GM21526 (cell line): Measurements from ENCODE around the gene ZBTB1.
A peak's percentile ranks its signal among the peaks of the same experiment; 100 is the strongest.
"Not testable (repeated sequence)": the region's sequence is repeated elsewhere in the genome, so short reads cannot be mapped to it uniquely, and the experiment has no call there.

Experiments used
- ATAC-seq: cut with Tn5 transposase; IDR thresholded peaks from one replicate; pipeline ENCODE4 v1.9.1; 2021; ENCODE audit warnings: moderate library complexity; ENCODE audit not compliant: unreplicated experiment, low FRiP score

The ZBTB1 gene

DNA sequence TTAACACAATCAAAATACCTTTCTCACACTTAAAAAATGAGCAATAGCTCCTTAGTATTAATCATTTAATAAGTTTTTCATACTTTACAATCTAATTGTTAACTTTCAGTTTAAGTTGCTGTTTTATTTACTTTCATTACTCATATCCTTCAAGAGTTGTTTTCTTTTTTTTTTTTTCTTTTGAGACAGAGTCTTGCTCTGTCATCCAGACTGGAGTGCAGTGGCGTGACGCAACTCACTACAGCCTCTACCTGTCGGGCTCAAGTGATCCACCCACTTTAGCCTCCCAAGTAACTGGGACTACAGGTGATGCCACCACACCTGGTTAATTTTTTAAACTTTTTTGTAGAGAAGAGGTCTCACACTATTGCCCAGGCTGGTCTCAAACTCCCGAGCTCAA is 16.1 kb downstream of the ZBTB1 start:
- ATAC-seq = no peak

DNA sequence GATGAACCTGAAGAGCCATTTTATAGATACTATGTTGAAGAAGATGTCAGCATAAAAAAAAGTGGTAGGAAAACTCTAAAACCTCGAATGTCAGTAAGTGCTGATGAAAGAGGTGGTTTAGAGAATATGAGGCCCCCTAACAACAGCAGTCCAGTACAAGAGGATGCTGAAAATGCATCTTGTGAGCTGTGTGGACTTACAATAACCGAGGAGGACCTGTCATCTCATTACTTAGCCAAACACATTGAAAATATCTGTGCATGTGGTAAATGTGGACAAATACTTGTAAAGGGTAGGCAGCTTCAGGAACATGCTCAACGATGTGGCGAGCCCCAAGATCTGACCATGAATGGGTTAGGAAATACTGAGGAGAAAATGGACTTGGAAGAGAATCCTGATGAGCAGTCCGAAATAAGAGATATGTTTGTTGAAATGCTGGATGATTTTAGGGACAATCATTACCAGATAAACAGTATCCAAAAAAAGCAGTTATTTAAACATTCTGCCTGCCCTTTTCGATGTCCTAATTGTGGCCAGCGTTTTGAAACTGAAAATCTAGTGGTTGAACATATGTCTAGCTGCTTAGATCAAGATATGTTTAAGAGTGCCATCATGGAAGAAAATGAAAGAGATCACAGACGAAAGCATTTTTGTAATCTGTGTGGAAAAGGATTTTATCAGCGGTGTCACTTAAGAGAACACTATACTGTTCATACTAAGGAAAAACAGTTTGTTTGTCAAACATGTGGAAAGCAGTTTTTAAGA is 18.2 kb downstream of the ZBTB1 start:
- no peak for ATAC-seq

DNA sequence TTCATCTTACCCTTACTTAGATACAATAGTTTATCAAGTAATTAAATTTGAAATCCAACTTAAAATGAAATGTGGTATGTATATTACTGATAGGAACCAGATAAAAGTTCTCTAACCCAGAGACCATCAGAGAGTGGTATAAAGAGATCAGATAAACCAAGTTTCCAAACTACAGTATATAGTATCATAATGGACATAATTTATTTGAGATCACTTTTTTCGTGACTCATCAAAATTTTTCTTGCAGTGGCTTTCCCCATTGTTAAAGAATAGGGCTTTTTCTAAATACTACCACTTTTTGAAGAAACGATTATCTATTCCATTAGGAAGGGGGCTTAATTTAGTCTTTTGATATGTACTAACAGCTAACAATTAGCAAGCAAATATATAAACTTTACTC is 20.8 kb downstream of the ZBTB1 start:
- no peak for ATAC-seq

DNA sequence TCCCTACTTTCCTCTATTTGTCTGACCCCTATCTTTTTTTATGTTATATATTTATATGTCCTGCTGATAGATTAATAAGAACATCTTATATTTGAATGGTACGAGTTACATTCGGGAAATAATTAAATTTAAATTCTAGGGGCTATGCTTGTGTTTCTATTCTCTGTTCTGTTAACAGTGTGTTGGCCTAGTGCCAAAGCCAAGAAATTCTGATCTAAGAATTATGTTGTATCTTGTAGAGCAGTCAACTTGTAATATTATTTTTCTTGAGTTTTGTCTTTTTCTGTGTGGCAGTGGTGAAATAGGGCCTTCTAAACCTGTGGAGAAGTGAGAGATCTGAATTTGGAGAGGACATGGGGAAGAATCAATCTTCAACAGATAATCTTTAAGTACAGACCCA is 27.0 kb downstream of the ZBTB1 start:
- no peak for ATAC-seq

DNA sequence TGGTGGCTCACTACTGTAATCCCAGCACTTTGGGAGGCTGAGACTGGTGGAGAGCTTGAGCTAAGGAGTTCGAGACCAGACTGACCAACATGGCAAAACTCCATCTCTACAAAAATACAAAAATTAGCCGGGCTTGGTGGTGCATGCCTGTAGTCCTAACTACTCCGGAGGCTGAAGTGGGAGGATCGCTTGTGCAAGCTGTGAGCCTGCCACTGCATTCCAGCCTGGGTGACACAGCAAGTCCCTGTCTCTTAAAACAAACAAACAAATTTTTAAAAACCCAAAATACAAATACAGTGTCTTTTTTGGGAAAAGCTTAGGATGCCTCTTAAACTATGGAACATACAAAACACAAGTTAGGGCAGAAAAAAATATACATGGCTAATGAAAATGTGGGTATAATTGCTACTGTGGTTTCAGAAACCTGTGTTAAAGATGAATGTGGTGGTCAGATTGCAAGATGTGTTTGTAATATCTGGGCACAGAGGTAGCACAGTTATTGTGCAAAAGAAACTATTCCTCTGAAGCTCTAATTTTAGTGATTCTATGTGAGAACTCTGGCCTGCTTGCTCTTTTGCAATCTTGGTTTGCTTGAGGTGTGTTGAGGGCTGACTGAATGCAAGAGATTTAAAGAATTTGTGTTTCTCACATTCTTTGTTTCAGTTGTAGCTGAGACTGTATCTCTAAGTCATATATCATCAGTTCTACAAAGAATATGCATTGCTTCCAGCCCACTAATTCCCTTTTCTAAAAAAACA is 32.1 kb downstream of the ZBTB1 start:
- no peak for ATAC-seq

DNA sequence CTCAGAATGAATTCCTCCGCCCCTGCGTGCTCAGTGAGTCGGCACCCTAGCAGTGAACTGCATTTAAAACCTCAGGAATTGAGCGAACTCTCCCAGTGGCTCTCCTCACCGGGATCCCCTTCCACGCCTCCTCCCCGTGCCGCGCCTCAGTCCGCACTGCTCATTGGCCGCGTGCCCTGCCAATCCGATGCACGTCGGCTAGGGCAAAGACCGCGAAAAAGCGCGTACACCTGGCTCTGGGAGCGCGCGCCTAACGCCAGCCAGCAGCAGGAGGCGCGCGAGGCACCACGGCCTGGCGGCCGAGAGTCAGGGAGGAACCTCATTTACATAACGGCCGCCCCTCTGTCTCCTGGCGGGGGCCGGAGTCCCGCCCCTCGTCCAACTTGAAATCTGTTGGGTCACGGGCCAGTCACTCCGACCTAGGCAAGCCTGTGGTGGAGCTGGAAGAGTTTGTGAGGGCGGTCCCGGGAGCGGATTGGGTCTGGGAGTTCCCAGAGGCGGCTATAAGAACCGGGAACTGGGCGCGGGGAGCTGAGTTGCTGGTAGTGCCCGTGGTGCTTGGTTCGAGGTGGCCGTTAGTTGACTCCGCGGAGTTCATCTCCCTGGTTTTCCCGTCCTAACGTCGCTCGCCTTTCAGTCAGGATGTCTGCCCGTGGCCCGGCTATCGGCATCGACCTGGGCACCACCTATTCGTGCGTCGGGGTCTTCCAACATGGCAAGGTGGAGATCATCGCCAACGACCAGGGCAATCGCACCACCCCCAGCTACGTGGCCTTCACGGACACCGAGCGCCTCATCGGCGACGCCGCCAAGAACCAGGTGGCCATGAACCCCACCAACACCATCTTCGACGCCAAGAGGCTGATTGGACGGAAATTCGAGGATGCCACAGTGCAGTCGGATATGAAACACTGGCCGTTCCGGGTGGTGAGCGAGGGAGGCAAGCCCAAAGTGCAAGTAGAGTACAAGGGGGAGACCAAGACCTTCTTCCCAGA is 35.9 kb downstream of the ZBTB1 start, which contains the start of gene HSPA2:
Gene HSPA2, plus strand, starts transcription at position 534 of the 995 bp plus-strand sequence. Its CDS starts 109 bp downstream, at position 643.
- peak; percentile 91 for ATAC-seq

DNA sequence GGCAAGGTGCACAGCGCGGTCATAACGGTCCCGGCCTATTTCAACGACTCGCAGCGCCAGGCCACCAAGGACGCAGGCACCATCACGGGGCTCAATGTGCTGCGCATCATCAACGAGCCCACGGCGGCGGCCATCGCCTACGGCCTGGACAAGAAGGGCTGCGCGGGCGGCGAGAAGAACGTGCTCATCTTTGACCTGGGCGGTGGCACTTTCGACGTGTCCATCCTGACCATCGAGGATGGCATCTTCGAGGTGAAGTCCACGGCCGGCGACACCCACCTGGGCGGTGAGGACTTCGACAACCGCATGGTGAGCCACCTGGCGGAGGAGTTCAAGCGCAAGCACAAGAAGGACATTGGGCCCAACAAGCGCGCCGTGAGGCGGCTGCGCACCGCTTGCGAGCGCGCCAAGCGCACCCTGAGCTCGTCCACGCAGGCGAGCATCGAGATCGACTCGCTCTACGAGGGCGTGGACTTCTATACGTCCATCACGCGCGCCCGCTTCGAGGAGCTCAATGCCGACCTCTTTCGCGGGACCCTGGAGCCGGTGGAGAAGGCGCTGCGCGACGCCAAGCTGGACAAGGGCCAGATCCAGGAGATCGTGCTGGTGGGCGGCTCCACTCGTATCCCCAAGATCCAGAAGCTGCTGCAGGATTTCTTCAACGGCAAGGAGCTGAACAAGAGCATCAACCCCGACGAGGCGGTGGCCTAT is 36.8 kb downstream of the ZBTB1 start:
- ATAC-seq = no peak

DNA sequence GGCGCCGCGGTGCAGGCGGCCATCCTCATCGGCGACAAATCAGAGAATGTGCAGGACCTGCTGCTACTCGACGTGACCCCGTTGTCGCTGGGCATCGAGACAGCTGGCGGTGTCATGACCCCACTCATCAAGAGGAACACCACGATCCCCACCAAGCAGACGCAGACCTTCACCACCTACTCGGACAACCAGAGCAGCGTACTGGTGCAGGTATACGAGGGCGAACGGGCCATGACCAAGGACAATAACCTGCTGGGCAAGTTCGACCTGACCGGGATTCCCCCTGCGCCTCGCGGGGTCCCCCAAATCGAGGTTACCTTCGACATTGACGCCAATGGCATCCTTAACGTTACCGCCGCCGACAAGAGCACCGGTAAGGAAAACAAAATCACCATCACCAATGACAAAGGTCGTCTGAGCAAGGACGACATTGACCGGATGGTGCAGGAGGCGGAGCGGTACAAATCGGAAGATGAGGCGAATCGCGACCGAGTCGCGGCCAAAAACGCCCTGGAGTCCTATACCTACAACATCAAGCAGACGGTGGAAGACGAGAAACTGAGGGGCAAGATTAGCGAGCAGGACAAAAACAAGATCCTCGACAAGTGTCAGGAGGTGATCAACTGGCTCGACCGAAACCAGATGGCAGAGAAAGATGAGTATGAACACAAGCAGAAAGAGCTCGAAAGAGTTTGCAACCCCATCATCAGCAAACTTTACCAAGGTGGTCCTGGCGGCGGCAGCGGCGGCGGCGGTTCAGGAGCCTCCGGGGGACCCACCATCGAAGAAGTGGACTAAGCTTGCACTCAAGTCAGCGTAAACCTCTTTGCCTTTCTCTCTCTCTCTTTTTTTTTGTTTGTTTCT is 37.6 kb downstream of the ZBTB1 start:
- no peak for ATAC-seq

DNA sequence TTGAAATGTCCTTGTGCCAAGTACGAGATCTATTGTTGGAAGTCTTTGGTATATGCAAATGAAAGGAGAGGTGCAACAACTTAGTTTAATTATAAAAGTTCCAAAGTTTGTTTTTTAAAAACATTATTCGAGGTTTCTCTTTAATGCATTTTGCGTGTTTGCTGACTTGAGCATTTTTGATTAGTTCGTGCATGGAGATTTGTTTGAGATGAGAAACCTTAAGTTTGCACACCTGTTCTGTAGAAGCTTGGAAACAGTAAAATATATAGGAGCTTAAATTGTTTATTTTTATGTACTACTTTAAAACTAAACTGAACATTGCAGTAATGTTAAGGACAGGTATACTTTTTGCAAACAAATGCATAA is 38.2 kb downstream of the ZBTB1 start:
- no peak for ATAC-seq

DNA sequence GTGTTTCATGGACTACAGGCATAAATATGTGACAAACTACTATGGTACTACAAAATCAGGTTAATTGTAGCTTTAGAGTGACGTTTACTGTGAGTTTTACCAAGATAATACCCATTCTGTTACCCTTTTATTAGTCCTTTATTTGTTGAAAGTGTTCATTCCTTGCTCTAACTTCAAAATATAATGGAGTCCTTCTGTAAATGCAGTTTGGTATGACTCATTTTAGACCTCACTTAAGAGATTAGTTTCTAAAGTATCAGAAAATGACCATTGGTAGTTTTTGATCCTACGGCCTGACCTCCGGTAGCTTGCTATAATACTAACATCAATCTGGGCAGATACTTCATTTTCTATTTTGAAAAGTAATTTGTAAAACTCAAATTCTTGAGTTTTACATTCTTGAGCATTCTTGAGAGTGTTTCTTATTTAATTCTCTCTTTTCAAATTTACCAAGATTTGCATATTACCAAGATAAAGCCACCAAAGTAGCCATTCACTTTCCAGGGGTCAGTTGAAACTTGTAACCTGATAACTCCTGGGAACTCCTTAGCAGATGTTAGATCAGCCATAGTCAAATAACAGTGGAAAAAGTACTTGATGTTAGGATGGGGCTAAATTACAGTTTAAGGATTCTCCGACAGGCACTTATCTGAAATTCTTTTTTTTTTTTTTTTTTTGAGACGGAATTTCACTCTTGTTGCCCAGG is 40.2 kb downstream of the ZBTB1 start:
- no peak for ATAC-seq

DNA sequence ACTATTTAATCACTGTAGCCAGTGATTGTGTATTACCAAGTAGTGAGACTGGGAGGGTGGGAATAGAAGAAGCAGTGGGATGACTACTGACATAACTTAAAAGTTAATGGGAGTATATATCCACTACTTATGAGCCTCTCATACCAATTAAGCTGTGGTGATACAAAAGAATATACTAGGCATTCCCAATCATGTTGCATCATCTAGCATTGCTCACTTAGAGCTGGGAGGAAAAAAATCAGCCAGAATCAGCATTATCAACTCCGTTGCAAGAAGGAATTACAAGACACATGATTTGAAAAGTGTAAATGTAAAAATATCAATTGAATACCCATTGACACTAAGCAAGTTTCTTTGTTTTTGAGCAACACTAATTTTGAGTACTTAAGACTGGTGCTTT is 44.4 kb downstream of the ZBTB1 start:
- no peak for ATAC-seq

DNA sequence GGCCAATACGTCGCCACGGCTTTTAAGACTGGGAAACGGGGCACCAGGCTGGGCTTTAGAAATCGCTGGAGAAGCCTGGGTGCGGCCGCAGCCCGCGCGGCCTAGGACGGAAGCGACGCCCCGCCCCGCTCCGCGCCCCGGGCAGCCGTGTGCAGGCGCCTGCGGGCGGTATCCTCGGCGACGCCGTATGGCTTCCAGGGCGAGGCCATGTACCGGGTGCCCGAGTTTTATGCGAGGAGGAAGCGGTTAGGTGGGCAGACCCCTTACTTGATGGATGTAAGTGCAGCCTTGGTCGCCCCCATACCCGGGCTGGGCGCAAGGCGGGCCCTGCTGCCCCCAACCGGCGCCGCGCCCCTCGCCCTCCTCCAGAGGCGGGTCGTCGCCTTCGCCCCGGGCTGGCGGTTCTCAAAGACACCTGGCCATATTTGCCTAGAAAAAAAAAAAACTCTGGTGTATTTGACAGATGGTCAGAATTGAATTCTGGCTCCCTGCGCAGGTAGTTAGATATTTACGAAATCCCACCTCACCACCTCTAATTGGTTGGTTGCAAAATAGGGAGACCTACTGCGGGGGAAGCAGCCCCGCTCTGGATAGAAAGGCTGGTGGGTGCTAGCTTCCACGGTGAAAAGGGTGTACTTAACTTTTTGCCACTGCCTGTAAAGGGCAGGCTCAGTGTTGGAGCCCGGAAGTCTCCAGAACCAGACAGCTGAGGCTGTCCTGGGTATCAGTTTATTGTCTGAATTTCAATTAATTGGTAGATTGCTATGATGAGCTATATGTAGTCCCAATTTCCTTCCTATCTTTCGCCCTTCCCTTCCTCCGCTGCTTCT is 45.4 kb downstream of the ZBTB1 start, which contains the start of gene PPP1R36:
Gene PPP1R36, plus strand, starts transcription at position 171 of the 830 bp plus-strand sequence. Its CDS starts 37 bp downstream, at position 208.
- ATAC-seq = no peak

DNA sequence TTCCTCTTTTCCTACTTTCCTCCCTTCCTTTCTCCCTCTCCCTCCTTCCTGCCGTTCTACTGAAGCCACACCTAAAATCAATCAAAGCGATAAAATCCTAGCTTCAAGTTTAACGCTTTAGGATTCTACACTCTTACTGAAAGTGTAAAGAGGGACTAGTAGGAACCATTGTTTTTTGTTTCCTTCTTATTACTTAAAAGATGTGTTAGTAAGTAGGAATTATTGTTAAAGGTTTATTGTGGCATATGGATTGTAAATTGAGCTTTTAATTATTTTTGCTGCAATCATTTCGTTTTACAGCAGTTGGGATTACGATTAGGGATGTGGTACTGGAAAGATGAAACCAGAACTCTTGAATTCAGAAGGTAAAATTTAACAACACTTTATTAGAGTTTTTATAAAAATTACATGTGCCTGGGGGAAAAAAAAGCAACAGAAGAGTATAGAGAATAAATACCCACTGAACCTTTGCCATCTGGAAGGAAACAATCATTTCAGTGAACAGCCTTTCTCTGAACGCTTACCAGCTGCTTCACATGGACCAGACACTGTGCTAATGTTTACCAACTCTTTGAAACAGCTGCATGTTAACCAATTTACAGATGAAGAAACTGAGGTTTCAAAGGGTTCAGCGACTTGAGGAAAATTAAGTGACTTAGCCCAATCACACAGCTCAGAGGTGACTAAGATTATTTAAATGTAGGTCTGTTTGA is 46.2 kb downstream of the ZBTB1 start:
- no peak for ATAC-seq

DNA sequence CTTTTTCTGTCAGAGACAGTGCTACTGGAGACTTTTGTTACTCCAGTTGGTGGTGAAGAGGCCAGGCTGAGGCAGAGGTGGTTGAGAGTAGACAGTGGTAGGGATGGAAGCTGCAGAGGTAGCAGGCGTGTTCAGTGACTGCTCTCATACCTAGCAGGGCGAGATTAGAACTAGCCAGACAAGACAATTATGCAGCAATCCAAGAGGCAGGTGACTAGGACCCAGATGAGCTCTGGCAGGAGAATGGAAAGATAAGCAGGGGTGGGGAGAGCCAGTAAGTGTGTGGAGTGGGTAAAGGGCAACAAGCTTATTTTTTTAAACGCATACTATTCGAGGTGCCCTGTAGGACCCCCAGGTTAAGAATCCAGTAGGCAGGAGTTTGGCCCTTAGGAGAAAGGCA is 50.0 kb downstream of the ZBTB1 start:
- no peak for ATAC-seq

DNA sequence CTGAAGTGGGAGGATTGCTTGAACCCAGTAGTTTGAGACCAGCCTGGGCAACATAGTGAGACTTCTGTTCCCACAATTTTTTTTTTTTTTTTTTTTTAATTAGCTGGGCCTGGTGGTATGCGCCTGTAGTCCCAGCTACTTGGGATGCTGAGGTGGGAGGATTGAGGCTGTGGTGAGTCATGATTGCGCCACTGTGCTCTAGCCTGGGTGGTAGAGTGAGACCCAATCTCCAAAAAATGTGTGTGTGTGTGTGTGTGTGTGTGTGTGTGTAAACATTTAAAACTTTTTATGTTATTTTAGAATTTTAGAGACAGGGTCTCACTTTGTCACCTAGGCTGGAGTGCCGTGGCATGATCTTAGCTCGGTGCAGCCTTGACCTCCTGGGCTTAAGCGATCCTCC is 52.0 kb downstream of the ZBTB1 start:
- ATAC-seq = no peak

DNA sequence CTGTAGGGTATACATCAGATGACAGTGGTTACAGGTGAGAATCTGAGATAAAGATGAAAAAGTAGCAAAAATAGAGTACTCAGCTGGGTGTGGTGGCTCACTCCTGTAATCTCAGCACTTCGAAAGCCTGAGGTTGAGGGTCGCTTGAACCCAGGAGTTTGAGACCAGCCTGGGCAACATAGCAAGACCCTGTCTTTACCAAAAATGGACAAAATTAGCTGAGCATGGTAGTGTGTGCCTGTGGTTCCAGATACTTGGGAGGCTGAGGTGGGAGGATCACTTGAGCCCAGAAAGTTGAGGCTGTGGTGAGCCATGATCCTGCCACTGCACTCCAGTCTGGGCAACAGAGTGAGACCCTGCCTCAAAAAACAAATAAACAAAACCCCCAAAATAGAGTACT is 53.6 kb downstream of the ZBTB1 start:
- ATAC-seq = not testable (repeated sequence)

DNA sequence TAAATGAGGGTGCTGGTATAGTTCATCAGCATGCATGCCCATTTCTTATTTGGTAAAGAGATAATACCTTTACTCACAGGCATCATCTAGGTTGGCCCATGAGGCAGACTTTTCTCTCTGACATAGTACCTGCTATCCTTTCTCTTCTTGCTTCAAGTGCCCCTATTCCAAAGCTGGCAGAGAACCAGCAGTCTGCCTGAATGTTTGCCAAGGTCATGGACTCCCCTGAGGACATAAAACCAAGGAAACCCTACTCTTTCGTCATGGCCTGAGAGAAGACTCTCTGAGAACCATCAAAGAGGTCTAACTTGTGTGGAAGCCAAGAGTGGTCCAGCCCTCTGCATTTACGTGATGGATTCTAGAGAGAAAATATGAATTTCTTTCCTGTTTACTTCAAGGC is 57.1 kb downstream of the ZBTB1 start:
- no peak for ATAC-seq
